SK-N-SH treated with all-trans-retinoic acid at 6 μM for 48 hours (cell line): ENCODE data around the gene ACOXL.

ENCODE experiments used
- GLIS3 ChIP-seq: fragments of 250-450 bp; sonication (Bioruptor Pico); IDR thresholded peaks from 2 replicates; pipeline ENCODE4 v1.5.0; 2020; ENCODE audit warnings: mild to moderate bottlenecking, moderate library complexity
- OSR1 ChIP-seq: fragments of 250-450 bp; sonication (Bioruptor Pico); IDR thresholded peaks from 2 replicates; pipeline ENCODE4 v1.8.0; 2022; ENCODE audit warnings: moderate library complexity, mild to moderate bottlenecking, inconsistent platforms
- ZFP3 ChIP-seq: fragments of 250-450 bp; sonication (Bioruptor Pico); IDR thresholded peaks from 2 replicates; pipeline ENCODE4 v1.5.0; 2020; ENCODE audit warnings: mild to moderate bottlenecking, moderate library complexity

GRCh38 chr2:110712737-110713136 is 19.6 kb upstream of the ACOXL start:
- TF ChIP-seq ZFP3 (no peak), OSR1 (CRISPR knock-in tag) (no peak), GLIS3 (no peak)
